NCI-H187 (cell line): ENCODE results near the gene STH.

Source experiments
- DNase-seq, 2 experiments: peaks; one replicate each; lab custom pipeline; 2025; lab: John Stamatoyannopoulos, UW

The STH gene

DNA sequence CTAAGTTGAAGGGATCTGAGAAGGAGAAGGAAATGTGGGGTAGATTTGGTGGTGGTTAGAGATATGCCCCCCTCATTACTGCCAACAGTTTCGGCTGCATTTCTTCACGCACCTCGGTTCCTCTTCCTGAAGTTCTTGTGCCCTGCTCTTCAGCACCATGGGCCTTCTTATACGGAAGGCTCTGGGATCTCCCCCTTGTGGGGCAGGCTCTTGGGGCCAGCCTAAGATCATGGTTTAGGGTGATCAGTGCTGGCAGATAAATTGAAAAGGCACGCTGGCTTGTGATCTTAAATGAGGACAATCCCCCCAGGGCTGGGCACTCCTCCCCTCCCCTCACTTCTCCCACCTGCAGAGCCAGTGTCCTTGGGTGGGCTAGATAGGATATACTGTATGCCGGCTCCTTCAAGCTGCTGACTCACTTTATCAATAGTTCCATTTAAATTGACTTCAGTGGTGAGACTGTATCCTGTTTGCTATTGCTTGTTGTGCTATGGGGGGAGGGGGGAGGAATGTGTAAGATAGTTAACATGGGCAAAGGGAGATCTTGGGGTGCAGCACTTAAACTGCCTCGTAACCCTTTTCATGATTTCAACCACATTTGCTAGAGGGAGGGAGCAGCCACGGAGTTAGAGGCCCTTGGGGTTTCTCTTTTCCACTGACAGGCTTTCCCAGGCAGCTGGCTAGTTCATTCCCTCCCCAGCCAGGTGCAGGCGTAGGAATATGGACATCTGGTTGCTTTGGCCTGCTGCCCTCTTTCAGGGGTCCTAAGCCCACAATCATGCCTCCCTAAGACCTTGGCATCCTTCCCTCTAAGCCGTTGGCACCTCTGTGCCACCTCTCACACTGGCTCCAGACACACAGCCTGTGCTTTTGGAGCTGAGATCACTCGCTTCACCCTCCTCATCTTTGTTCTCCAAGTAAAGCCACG lies 28.3 kb downstream of the STH start:
- no peak for DNase-seq

DNA sequence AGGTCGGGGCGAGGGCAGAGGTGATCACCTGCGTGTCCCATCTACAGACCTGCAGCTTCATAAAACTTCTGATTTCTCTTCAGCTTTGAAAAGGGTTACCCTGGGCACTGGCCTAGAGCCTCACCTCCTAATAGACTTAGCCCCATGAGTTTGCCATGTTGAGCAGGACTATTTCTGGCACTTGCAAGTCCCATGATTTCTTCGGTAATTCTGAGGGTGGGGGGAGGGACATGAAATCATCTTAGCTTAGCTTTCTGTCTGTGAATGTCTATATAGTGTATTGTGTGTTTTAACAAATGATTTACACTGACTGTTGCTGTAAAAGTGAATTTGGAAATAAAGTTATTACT lies 28.9 kb downstream of the STH start:
- no peak for DNase-seq

GRCh38 chr17:46028374-46028773 lies 29.3 kb downstream of the STH start:
- no peak for DNase-seq

DNA sequence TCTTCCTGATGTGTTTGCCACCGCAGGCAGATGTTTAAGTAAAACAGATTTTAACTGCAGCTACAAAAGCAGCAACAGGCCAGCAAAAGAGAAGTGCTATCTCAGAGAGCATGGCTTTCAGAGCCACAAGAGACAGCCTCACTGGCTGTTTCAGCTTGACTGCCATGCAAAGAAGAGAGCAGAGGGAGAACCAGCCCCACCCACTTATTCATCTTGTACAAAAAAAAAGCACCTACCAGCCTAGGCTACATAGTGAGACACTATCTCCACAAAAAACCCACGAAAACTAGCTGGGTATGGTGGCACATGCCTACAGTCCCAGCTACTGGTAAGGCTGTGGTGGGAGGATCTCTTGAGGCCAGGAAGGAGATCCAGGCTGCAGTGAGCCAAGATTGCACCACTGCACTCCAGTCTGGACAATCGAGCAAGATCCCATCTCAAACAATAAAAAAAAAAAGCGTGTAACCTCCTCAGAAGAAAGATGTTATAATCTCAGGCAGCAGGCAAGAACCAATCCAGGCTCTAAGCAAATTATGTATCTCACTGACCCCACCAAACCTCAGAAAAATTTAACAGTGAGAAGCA lies 30.0 kb downstream of the STH start:
- no peak for DNase-seq

DNA sequence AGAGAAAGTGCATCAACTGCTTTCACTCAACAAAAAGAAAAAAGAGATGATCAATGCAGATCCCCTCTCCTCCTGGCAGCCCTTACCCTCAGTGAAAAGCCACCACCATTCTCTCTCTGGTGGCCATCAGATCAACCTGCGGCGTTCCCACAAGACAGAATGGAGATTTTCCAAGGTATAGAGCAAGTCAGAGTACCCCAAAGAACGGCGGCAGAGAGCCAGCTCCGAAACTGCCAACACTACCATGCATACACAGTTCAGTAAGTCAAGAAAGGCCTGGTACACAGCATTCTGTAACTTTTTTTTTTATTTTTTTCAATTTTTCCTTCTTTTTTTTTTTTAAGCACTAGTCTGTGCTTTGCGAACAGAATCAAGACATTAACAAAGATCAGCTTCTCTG lies 30.6 kb downstream of the STH start:
- DNase-seq, result no peak

DNA sequence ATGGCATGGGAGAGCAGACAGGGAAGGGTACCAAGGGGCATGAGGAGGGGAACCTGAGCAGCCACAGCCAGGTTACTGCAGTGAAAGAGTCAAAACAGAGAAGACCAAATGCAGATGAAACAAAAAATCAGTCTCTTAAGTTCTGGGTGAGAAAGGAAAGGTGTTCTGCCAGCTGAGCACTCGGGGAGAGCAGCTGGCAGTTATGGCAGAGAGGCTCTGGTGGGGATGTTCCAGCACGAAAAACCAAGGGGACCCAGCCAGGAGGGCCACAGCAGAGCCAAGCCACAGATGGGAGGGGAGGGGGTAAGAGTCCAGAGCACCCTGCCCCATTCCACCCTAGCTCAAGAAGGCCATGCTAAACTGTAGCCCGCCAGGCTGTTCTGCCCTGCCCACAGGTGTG lies 31.7 kb downstream of the STH start:
- DNase-seq, result no peak

DNA sequence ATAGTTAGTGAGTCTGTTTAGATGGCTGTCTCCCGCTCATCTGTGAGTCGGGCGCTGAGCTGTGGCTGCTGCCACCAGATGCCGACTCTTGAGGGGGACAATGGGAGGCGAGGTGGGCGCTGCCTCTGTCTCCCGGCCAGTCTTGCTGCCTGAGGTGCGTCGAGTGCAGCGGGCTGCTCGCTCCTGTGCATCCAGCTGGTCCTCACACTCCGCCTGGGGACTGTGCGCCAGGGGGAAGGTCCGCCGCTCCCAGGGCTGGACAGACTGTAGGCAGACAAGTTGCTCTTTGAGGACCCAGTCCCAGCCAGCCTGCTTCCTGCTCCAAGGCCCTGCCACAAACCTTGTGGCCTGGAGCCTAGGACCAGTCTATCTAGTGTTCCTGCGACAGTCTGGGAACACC lies 32.4 kb downstream of the STH start:
- no peak for DNase-seq

DNA sequence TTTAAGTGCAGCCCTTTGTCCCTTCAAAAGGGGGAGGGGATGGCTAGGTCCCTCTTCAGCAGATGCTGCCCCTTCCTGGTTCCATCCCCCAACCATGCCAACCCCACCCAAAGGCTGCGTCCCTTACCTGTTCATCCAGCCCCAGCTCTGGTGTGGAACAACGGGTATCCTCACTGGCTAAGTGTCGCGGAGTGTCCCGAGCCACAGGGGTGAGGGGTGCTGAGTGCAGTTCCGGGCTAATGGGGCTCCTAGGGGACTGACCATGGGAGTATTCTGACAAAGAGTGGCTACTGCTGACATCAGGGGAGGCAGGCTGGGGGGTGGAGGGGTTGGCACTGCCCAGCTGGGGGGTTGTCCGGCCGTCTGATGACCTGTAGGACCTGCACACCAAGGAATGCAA lies 32.9 kb downstream of the STH start:
- no peak for DNase-seq

DNA sequence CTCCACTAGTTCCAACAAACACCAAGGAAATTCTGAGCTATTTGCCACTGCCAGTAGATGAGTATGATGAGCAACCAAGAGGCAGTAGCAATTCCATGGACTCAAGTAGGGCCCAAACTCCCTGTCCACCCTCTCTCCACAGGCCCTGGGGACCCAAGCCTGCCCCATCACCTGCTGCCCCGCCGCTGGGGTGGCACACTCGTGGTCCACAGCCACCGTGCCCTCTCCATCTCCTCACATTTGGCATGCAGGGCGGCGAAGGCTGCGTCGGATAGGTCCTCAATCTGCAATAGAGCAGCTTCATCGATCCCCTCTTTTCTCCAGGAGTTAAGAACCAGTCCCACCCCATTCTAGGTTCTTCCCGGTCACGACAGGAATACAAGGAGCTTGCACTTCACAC lies 33.9 kb downstream of the STH start:
- DNase-seq, result no peak

DNA sequence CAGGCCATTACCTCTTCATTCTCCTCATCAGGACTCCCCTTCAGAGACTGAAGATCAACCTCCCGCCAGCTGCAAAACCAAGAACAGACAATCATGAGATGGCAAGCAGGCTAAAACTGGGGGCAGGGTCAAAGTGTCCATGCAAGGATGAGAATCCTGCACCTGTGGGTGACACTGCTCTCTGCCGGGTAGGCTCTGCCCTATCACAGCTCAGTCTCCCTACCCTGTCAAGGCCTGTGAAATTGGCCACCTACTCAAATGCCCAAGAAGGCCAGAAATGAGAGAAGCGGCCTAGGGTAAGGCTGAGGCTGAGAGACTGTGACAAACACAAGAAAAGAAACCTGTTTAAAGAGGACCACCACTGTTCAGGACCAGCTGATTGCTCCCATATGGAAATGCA lies 34.3 kb downstream of the STH start:
- no peak for DNase-seq

- no peak for DNase-seq
Observed at GRCh38 chr17:46035112-46035818, 36.2 kb downstream of the STH start.

- DNase-seq, result no peak
Observed at GRCh38 chr17:46036491-46036890, 37.4 kb downstream of the STH start.

- no peak for DNase-seq
Observed at GRCh38 chr17:46037722-46038255, 38.7 kb downstream of the STH start.

DNA sequence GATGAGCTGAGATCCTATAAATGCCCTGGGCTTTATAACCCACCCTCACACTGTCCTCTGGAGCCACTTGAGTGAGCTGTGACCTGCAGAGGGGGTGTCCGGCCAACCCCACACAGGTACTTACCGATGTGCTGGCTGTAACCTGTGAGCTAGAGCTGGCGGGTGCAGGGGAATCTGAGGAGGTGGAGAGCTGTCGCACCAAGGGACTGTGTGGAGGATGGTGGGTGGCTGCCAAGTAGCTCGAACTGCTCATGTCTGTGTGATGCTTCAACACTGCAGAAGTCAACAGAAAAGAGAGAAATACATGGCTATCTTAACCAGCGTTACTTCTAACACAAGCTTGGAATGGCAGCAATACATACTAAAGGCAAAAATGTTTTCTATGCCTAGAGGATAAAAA lies 39.4 kb downstream of the STH start:
- no peak for DNase-seq

DNA sequence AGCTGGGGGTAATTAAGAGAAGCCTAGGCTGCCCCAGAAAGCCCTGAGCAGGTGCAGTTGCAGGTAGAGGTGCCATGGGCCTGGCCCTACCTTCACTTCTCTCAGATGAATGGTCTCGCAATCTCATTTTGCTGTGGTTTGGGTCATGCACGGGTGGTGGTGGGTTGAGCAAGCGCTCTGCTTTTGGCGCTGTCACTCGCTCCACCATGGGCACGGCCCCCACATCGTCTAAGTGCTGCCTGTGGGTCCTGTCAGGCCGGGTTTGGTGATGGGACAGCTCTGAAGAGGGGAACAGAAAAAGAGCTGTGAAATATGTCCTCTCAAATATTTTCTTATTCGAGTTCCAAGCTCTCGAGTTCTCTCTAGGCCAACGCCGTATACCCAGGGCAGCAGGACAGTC lies 39.9 kb downstream of the STH start:
- no peak for DNase-seq

DNA sequence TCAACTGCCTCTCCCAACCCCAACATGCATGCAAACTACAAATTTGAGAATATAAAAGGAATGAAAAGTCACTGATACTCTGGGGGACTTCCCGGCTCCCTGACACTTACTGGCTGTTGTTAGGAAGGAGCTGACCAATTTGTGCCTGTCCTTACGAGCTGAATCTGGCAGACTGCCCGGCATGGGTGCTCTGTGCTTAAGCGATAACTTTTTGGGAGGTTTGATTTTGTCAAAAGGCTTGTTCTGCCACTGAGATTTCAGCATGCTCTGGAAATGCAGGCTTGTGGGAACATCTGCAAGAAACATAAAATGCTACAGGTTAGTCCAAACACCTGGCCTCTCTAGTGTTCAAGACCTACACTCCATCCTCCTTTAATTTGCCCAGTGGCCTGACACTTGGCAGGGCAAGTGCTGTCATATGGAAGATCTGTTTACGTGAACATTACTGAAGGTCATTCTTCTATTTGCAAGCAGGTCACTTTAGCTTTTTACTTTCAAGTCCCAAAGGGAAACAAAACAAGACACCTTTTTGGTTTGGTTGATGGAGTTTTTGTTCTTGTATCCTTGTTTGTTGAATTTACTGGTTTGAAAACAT lies 40.6 kb downstream of the STH start:
- DNase-seq, result no peak

DNA sequence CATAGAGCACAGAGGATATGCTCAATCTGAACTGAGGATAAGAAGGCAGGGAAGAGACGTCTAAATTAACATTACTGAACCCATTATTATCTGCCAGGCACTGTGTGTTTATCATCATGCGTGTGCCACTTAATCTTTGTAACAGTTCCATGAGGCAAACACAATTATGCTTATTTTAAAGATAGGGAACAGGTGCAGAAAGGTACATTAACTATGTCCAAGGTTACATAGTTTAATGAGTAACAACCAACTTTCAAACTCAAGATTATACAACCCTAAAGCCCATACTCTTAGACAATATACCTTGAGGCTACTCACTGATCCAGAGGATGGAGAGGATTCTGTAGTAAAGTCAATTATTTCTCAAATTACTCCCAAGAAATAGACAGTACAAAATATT lies 43.2 kb downstream of the STH start:
- no peak for DNase-seq

- no peak for DNase-seq
Observed at GRCh38 chr17:46042925-46043324, 43.9 kb downstream of the STH start.

- peak in 1 of 2 experiments; percentile 11 for DNase-seq
Observed at GRCh38 chr17:46043606-46044005, 44.6 kb downstream of the STH start.

GRCh38 chr17:46044286-46044928 lies 45.4 kb downstream of the STH start:
- DNase-seq, result no peak

- no peak for DNase-seq
Observed at GRCh38 chr17:46044989-46045388, 45.9 kb downstream of the STH start.

DNA sequence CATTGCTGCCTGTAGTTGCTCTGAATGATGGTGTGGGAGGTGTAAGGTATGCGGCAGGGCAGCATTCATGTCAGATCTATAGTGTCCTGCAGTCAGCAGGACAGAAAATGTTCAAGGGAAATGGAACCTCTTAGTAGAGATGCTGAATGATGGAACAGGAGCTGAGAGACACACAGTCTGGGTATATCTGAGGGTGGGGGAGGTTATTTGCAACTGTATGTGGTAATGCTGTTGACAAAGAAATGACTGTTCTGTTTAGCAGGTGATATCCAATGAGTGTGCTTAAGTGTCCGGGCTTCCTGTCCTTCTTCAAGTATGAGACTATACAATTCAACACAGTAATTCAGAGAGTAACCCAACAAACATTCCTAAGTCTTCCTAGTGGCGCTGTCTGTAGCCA lies 46.6 kb downstream of the STH start:
- DNase-seq, result no peak
